ENCODE data around the gene ZNF43. TPM values are rescaled to one million over a fixed set of nuclear protein-coding genes. Genes with fewer than 3 reads are reported as not detected.

Gene ZNF43
- total and polyA plus RNA-seq, 10 donors, result 5.5 to 40.3 (median 28.4) TPM

GRCh38 chr19:21851596-21852345 is 15.8 kb upstream of the ZNF43 start:
- intact Hi-C loops (cut with DNase I; ENCODE audit: low total_unique reads), result no loop called here

GRCh38 chr19:21850656-21851255 is 14.8 kb upstream of the ZNF43 start:
- Histone ChIP-seq H3K4me1 (peaks cover 5 to 30% (median 25%) of the 10 kb centered on the region in 6 donors), H3K4me3 (peak overlapping the region; percentile 74 to 96 (median 79)), H3K27me3 (replicated peaks in 1 of 7) (no peaks in the 10 kb centered on the region), H3K27ac (peak overlapping the region in 5 of 8 donors; percentile 88 to 92 (median 90)), H3K36me3 (peaks cover 0 to 50% (median 16%) of the 10 kb centered on the region in 6 donors), H3K9me3 (no peaks in the 10 kb centered on the region)
- TF ChIP-seq POLR2A (IDR thresholded peaks at IDR 0.05) (no peak), CTCF (IDR thresholded peaks at IDR 0.05 in 8 of 11, conservative IDR thresholded peaks at IDR 0.05 in 3 of 11) (no peak), POLR2AphosphoS5 (IDR thresholded peaks at IDR 0.05) (no peak)
- 69 to 73% (median 72%) methylated on average over 9 of the region's 9 CpGs for WGBS, 5 donors
- intact Hi-C loops (cut with DNase I; ENCODE audit: low total_unique reads), result no loop called here
- DNase-seq, result no peak

More at GRCh38 chr19:21851596-21852345, 15.8 kb upstream of the ZNF43 start:
- Histone ChIP-seq H3K27me3 (replicated peaks in 1 of 7) (no peaks in the 10 kb centered on the region), H3K4me1 (peaks cover 5 to 30% (median 25%) of the 10 kb centered on the region in 6 donors), H3K27ac (peak overlapping the region; percentile 68 to 92 (median 88)), H3K9me3 (no peaks in the 10 kb centered on the region), H3K36me3 (peaks cover 0 to 40% (median 13%) of the 10 kb centered on the region in 6 donors), H3K4me3 (peak overlapping the region; percentile 74 to 96 (median 79))
- peak; percentile 94 for DNase-seq
- TF ChIP-seq POLR2A (IDR thresholded peaks at IDR 0.05) (peak in 1 of 3 donors; percentile 9), CTCF (IDR thresholded peaks at IDR 0.05 in 8 of 11, conservative IDR thresholded peaks at IDR 0.05 in 3 of 11) (peak in 1 of 11 experiments; percentile 30), POLR2AphosphoS5 (IDR thresholded peaks at IDR 0.05) (peak; percentile 79 to 84 (median 82))
- 0 to 1% (median 0%) methylated on average over 34 to 44 of the region's 44 CpGs for WGBS, 5 donors

GRCh38 chr19:21848706-21849105 is 12.7 kb upstream of the ZNF43 start:
- Histone ChIP-seq H3K27ac (no peak overlapping the region), H3K4me1 (peaks cover 5 to 30% (median 25%) of the 10 kb centered on the region in 6 donors), H3K4me3 (no peak overlapping the region), H3K36me3 (peaks cover 0 to 70% (median 32%) of the 10 kb centered on the region in 6 donors), H3K9me3 (no peaks in the 10 kb centered on the region), H3K27me3 (replicated peaks in 1 of 7) (no peaks in the 10 kb centered on the region)
- TF ChIP-seq POLR2A (IDR thresholded peaks at IDR 0.05), result no peak
- TF ChIP-seq POLR2AphosphoS5 (IDR thresholded peaks at IDR 0.05), result no peak
- no peak for TF ChIP-seq CTCF (IDR thresholded peaks at IDR 0.05 in 8 of 11, conservative IDR thresholded peaks at IDR 0.05 in 3 of 11)
- WGBS, 5 donors, result 81 to 96% (median 92%) methylated on average over 6 of the region's 6 CpGs
- intact Hi-C loops (cut with DNase I; ENCODE audit: low total_unique reads), result no loop called here
- DNase-seq, result no peak

GRCh38 chr19:21843081-21843480 is 7.1 kb upstream of the ZNF43 start:
- H3K36me3 ChIP-seq, result peaks cover 0 to 89% (median 61%) of the 10 kb centered on the region in 6 donors
- WGBS, 5 donors, result 71 to 97% (median 93%) methylated on average over 5 of the region's 5 CpGs
- no peak for TF ChIP-seq POLR2AphosphoS5 (IDR thresholded peaks at IDR 0.05)
- TF ChIP-seq POLR2A (IDR thresholded peaks at IDR 0.05), result no peak
- TF ChIP-seq CTCF (IDR thresholded peaks at IDR 0.05 in 8 of 11, conservative IDR thresholded peaks at IDR 0.05 in 3 of 11), result no peak

More at GRCh38 chr19:21843081-21843480, 7.1 kb upstream of the ZNF43 start:
- Histone ChIP-seq H3K27ac (no peak overlapping the region), H3K27me3 (replicated peaks in 1 of 7) (no peaks in the 10 kb centered on the region), H3K9me3 (no peaks in the 10 kb centered on the region), H3K4me3 (no peak overlapping the region), H3K4me1 (no peaks in the 10 kb centered on the region)
- intact Hi-C loops (cut with DNase I; ENCODE audit: low total_unique reads), result no loop called here
- DNase-seq, result no peak

Data from spleen (tissue), 11 donors.